ENCODE results near the gene TMEM45B.
A peak's percentile ranks its signal among the peaks of the same experiment; 100 is the strongest.

DNA sequence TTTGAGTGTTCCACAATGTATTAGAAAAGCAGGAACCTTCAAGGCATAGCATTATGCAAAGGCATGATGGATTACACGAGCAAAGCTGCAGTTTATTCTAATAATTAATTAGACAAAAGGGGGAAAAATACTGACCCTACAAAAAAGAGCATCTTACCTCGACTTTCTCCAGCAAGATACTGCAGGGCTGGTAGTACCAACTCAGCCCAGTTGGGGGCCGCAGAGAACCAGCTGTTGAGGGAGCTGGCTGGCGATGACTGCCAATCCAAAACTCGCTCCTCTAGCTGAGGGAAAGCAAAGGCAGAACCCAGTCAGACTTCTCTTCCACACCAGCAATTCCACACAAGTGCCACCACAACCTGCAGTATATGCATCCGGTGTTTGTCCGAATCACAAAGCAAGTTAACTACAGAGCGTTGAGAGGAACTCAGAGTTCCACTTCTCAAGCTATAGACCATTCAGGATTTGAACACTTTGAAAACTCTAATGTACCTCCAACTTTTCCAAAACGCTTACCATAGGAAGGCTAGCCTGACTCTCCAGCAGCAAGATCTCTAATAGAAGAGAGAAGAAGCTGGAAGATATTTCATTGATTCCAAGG is 66.0 kb downstream of the TMEM45B start:
- TF ChIP-seq EZH2 (IDR thresholded peaks at IDR 0.05; ENCODE audit: borderline replicate concordance, insufficient read depth, low read length, poor library complexity, severe bottlenecking) (no peak), TAF1 (IDR thresholded peaks at IDR 0.05; ENCODE audit: low read depth) (no peak), SMC3 (conservative IDR thresholded peaks at IDR 0.05; ENCODE audit: poor library complexity) (no peak), POLR2AphosphoS5 (IDR thresholded peaks at IDR 0.05) (no peak)
- TF ChIP-seq, protein P1, sequence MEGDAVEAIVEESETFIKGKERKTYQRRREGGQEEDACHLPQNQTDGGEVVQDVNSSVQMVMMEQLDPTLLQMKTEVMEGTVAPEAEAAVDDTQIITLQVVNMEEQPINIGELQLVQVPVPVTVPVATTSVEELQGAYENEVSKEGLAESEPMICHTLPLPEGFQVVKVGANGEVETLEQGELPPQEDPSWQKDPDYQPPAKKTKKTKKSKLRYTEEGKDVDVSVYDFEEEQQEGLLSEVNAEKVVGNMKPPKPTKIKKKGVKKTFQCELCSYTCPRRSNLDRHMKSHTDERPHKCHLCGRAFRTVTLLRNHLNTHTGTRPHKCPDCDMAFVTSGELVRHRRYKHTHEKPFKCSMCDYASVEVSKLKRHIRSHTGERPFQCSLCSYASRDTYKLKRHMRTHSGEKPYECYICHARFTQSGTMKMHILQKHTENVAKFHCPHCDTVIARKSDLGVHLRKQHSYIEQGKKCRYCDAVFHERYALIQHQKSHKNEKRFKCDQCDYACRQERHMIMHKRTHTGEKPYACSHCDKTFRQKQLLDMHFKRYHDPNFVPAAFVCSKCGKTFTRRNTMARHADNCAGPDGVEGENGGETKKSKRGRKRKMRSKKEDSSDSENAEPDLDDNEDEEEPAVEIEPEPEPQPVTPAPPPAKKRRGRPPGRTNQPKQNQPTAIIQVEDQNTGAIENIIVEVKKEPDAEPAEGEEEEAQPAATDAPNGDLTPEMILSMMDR (IDR thresholded peaks at IDR 0.05; ENCODE audit: poor library complexity, severe bottlenecking) = peak; percentile 28
